ENCODE measurements around the gene BEX2.

DNA sequence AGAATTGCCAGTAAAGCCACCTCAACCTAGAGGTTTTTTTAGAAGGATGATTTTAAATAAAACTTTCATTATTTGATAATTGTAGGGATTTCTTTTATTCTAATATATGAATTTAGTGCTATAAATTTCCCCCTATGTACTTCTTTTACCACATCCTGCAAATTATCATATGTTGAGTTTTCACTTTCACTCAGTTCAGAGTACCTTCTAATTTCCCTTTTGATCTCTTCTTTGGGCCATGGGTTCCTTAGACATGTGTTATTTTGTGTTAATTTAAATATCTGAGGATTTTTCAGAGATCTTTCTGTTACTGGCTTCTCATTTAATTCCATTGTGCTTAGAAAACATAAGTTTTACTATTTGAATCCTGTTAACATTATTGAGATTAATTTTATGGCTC is 6.1 kb downstream of the BEX2 start:
- TF ChIP-seq, protein P1, sequence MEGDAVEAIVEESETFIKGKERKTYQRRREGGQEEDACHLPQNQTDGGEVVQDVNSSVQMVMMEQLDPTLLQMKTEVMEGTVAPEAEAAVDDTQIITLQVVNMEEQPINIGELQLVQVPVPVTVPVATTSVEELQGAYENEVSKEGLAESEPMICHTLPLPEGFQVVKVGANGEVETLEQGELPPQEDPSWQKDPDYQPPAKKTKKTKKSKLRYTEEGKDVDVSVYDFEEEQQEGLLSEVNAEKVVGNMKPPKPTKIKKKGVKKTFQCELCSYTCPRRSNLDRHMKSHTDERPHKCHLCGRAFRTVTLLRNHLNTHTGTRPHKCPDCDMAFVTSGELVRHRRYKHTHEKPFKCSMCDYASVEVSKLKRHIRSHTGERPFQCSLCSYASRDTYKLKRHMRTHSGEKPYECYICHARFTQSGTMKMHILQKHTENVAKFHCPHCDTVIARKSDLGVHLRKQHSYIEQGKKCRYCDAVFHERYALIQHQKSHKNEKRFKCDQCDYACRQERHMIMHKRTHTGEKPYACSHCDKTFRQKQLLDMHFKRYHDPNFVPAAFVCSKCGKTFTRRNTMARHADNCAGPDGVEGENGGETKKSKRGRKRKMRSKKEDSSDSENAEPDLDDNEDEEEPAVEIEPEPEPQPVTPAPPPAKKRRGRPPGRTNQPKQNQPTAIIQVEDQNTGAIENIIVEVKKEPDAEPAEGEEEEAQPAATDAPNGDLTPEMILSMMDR (conservative IDR thresholded peaks at IDR 0.05; ENCODE audit: low read depth, low read length) = no peak
- TF ChIP-seq EZH2 (IDR thresholded peaks at IDR 0.05; ENCODE audit: borderline replicate concordance, low read depth, low read length, poor library complexity, severe bottlenecking) = no peak
